Fibroblast of villous mesenchyme (primary cell): Measurements from ENCODE around the gene RNF44. TPM values are rescaled to one million over a fixed set of nuclear protein-coding genes. Genes with fewer than 3 reads are reported as not detected.
"Not testable (repeated sequence)": the region's sequence is repeated elsewhere in the genome, so short reads cannot be mapped to it uniquely, and the experiment has no call there.

Experiments
- DNase-seq: peaks from one replicate; pipeline ENCODE4 v3.0.0-alpha.2; 2010; ENCODE audit warnings: low read depth
- H3K4me3 ChIP-seq: 2 replicates; pipeline ENCODE4 v1.5.1; 2011; ENCODE audit warnings: low read depth, mild to moderate bottlenecking, low read length
- total RNA-seq: library from RNA; depleted of rRNA; stranded (reverse); fragments of >200 nt; gene quantifications from 2 replicates; pipeline ENCODE4 v1.2.3, GENCODE V29; 2012
- TF ChIP-seq, protein P1 (sequence below): IDR thresholded peaks from 2 replicates; pipeline ENCODE4 v1.5.1; 2012; ENCODE audit warnings: low read depth, mild to moderate bottlenecking, low read length; ENCODE audit not compliant: insufficient read depth

The RNF44 gene
- total RNA-seq, 1 donor = 4.3 TPM

- H3K4me3 ChIP-seq = no peak overlapping the region
- TF ChIP-seq, protein P1, sequence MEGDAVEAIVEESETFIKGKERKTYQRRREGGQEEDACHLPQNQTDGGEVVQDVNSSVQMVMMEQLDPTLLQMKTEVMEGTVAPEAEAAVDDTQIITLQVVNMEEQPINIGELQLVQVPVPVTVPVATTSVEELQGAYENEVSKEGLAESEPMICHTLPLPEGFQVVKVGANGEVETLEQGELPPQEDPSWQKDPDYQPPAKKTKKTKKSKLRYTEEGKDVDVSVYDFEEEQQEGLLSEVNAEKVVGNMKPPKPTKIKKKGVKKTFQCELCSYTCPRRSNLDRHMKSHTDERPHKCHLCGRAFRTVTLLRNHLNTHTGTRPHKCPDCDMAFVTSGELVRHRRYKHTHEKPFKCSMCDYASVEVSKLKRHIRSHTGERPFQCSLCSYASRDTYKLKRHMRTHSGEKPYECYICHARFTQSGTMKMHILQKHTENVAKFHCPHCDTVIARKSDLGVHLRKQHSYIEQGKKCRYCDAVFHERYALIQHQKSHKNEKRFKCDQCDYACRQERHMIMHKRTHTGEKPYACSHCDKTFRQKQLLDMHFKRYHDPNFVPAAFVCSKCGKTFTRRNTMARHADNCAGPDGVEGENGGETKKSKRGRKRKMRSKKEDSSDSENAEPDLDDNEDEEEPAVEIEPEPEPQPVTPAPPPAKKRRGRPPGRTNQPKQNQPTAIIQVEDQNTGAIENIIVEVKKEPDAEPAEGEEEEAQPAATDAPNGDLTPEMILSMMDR = no peak
- no peak for DNase-seq
Observed at GRCh38 chr5:176553260-176554085, 16.3 kb upstream of the RNF44 start.

GRCh38 chr5:176552332-176552869 lies 15.2 kb upstream of the RNF44 start:
- no peak overlapping the region for H3K4me3 ChIP-seq
- TF ChIP-seq, protein P1 = no peak
- DNase-seq = no peak

DNA sequence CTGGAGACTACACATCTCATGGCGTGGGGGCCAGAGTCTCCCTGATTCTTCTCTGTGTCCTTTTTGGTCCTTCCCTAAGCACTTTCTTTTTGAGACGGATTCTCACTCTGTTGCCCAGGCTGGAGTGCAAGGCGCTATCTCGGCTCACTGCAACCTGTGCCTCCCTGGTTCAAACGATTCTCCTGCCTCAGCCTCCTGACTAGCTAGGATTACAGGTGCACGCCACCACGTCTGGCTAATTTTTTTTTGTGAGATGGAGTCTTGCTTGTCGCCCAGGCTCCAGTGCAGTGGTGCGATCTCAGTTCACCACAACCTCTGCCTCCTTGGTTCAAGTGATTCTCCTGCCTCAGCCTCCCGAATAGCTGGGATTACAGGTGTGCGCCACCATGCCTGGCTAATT lies 13.7 kb upstream of the RNF44 start:
- not testable (repeated sequence) for H3K4me3 ChIP-seq, DNase-seq

DNA sequence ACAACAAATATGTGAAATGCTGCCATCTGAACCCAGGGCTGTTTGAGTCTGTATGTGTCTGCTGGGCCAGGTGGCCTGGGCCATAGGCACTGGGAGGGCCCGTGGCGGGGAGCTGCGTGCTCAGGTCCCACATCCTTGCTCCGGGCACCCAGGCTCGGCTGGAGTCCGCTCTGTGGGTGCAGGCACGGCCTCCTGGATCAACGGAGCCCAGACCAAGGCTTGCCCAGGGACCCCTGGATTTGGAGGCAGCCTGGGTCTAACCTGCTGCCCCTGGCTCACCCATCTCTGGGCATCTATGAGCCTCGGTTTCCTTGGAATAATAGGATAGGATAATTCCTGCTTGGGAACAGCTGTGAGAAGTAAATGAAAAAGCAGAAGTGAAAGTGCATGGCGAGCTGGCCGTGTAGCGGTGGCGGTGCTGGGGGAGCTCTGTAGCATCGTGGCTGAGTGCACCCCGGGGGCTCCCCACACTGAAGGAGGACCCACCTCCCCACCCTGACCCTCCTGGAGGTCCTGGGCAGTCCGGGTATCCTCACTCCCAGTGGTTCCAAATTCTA lies 13.2 kb upstream of the RNF44 start:
- no peak for DNase-seq
- H3K4me3 ChIP-seq = no peak overlapping the region
- TF ChIP-seq, protein P1 = no peak

DNA sequence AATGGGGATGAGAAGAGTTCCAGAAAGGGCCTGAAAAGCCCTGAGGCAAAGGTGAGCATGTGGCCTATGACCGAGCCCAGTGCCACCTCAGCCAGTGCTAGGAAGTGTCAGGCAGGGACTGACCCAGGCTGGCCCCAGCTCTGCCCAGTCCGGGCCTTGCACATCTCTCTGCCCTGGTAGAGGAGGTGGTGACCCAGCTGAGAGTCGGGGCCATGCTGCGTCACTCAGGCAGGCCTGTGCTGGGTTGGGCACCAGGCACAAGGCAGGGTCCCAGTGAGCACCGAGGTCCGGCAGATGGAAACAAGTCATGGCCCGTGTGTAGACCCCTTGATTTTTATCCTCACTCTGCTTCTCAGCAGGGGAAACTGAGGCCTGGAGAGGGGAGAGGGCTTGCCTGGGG lies 12.7 kb upstream of the RNF44 start:
- H3K4me3 ChIP-seq = no peak overlapping the region
- TF ChIP-seq, protein P1 = no peak
- no peak for DNase-seq

DNA sequence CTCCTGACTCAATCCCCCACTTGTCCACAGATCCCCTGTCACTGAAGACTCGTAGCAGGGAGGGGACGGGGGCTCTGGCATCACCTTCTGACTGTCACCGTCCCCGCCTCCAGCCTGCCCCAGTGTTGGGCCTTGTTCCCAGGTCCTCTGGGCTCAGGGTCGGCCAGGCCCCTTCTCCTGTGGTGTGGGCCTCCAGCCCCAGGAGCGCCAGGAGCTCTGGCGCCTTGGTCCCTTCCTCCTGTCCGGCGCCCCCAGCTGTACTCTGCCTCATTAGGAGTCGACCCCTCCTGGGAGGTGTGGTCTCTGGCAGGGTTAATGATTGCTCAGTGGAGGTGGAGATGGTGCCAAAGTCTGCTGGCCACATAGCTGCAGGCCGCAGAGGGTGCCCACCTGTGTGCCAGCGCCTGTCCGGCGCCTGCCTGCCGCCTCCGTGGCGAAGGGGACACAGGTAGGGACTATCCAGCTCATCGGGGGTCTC lies 11.8 kb upstream of the RNF44 start, which contains the start of gene CDHR2:
Gene CDHR2 (plus strand): TSS at position 376 of the 478 bp plus-strand sequence. CDS start 16,011 bp downstream, outside the sequence.
- DNase-seq = no peak
- TF ChIP-seq, protein P1 = no peak

DNA sequence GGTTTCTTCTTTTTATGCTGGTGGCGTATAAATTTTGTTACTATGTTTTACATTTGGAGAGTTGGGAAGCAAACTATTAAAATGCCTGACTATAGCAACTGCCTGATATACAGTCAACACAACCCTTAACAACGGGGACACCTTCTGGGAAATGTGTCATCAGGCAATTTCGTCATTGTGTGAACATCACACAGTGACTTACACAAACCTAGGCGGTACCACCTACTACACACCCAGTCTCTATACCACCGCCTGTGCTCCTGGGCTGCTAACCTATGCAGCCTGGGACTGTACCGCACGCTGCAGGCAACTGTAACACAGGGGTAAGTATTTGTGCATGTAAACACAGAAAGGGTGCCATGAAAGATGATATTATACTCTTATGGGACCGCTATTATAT lies 10.6 kb upstream of the RNF44 start:
- TF ChIP-seq, protein P1 = no peak
- H3K4me3 ChIP-seq = no peak overlapping the region
- peak; percentile 11 for DNase-seq

More for the DNA sequence above, 11.8 kb upstream of the RNF44 start, which contains the start of gene CDHR2:
- H3K4me3 ChIP-seq = no peak within 1 kb of the TSS
